Left lung (tissue), 10 donors: ENCODE results near the gene TMEM52. TPM values are rescaled to one million over a fixed set of nuclear protein-coding genes. Genes with fewer than 3 reads are reported as not detected.

Experiments
- ATAC-seq: fragments of 200-7000 bp; cut with Tn5 transposase; one replicate; pipeline ENCODE4 v1.9.1; 2020; ENCODE audit warnings: moderate library complexity
- DNase-seq, 4 donors: peaks; one replicate each; pipeline ENCODE4 v3.0.0-alpha.2; 2013 to 2020
- H3K27ac ChIP-seq, 2 donors: fragments of 200-600 bp; sonication (generic) in 1 of 2; one replicate each; pipeline versions ENCODE4 v1.5.0 to v1.8.0; 2020 to 2021
- H3K27me3 ChIP-seq, 2 donors: fragments of 200-600 bp; sonication (generic) in 1 of 2; one replicate each; pipeline versions ENCODE4 v1.5.0 to v1.8.0; 2020 to 2021
- H3K36me3 ChIP-seq, 2 donors: fragments of 200-600 bp; sonication (generic) in 1 of 2; one replicate each; pipeline versions ENCODE4 v1.5.0 to v1.8.0; 2020 to 2021
- H3K4me1 ChIP-seq, 2 donors: fragments of 200-600 bp; one replicate each; pipeline ENCODE4 v1.8.0; 2021
- H3K4me3 ChIP-seq, 2 donors: fragments of 200-600 bp; sonication (generic) in 1 of 2; one replicate each; pipeline versions ENCODE4 v1.5.0 to v1.8.0; 2020 to 2021; ENCODE audit warnings: mild to moderate bottlenecking in 1 of 2
- H3K9me3 ChIP-seq, 2 donors: fragments of 200-600 bp; sonication (generic) in 1 of 2; one replicate each; pipeline versions ENCODE4 v1.5.0 to v1.8.0; 2020 to 2021
- intact Hi-C, 2 donors: fragments of 100-400 bp; cut with DNase I; formaldehyde crosslinking; loops; one replicate each; pipeline versions ENCODE4 v1.11.2 to v1.14.2; 2022
- polyA plus RNA-seq, 6 donors: library from polyadenylated mRNA; unstranded; fragments of 120-200 nt; gene quantifications; one replicate each; pipeline ENCODE4 v1.2.1, GENCODE V29; 2013; ENCODE audit not compliant: insufficient read length in 6 of 6
- total RNA-seq, 2 donors: library from RNA; stranded (reverse); fragmentation: NEBNext Ultra II Directional; extraction: Animal tissue kit (Norgen Biotek cat#: 25700); gene quantifications; one replicate each; pipeline ENCODE4 v1.2.1, GENCODE V29; 2021
- TF ChIP-seq, protein P1 (sequence below), 2 donors: fragments of 200-600 bp; sonication (generic) in 1 of 2; IDR thresholded peaks; one replicate each; pipeline versions ENCODE4 v1.5.0 to v1.8.0; 2021; ENCODE audit warnings: antibody characterized with exemption in 2 of 2
- donor health status: DM: no; HTN: yes; CAD: no.
- donor health status: DM: no; HTN: no; CAD: no.

TMEM52 gene
- total and polyA plus RNA-seq, 8 donors = 1.2 to 4.1 (median 2.2) TPM

DNA sequence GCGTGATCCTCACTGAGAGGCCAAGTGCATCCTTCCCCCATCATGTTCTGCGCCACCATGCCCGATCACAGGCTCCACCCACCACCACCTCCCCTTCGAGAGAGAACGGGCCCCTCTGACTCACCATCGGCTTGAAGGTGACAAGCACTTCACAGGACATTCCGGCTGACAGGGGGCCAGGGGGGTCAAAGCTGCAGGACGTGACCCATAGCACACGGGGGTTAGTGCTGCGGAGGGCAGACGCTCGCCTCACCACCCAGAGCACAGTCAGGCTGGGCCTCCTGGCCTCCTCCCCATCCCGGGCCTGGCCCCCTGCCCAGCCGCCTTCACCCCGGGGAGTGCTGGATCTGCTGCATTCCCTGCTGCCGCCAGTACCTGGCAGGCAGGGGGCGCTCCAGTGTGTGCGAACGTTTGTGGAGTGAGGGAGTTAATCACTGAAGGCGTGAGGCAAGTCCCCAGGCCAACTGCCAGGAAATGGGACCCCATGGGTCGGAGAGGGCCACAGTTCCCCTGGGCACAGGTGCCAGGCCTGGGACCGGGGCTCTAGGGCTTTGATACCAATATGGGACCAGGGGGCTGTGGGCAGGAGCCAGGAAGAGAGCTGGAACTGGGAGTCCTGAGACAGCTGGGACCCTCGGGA lies 40.9 kb upstream of the TMEM52 start:
- peaks cover 6 to 7% of the 10 kb centered on the region in 2 donors for H3K4me1 ChIP-seq
- H3K27me3 ChIP-seq = peaks cover 0 to 65% of the 10 kb centered on the region in 2 donors
- H3K27ac ChIP-seq = no peak overlapping the region
- H3K4me3 ChIP-seq = no peak overlapping the region
- ATAC-seq (peak; percentile 95), DNase-seq (peak; percentile 61 to 93 (median 85))
- H3K36me3 ChIP-seq = no peaks in the 10 kb centered on the region
- TF ChIP-seq, protein P1, sequence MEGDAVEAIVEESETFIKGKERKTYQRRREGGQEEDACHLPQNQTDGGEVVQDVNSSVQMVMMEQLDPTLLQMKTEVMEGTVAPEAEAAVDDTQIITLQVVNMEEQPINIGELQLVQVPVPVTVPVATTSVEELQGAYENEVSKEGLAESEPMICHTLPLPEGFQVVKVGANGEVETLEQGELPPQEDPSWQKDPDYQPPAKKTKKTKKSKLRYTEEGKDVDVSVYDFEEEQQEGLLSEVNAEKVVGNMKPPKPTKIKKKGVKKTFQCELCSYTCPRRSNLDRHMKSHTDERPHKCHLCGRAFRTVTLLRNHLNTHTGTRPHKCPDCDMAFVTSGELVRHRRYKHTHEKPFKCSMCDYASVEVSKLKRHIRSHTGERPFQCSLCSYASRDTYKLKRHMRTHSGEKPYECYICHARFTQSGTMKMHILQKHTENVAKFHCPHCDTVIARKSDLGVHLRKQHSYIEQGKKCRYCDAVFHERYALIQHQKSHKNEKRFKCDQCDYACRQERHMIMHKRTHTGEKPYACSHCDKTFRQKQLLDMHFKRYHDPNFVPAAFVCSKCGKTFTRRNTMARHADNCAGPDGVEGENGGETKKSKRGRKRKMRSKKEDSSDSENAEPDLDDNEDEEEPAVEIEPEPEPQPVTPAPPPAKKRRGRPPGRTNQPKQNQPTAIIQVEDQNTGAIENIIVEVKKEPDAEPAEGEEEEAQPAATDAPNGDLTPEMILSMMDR (IDR thresholded peaks at IDR 0.05) = peak; percentile 75 to 78
- intact Hi-C loops = no loop called here
- no peaks in the 10 kb centered on the region for H3K9me3 ChIP-seq

DNA sequence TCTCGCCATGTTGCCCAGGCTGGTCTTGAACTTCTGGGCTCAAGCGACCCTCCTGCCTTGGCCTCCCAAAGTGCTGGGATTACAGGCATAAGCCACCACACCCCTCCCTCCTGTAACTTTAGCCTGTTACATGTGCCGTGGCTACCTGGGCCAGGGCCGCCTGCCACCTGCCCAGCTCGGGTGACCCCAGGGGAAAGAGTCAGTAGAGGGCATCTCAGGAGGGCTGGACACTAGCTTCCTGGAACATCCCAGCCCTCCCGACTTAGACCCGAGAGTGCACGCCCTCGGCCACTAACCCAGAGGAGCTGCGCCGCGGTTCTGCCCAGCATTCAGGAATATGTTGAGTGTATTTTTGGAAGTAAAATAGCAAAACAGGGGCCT lies 40.4 kb upstream of the TMEM52 start:
- Histone ChIP-seq H3K27ac (no peak overlapping the region), H3K4me1 (peaks cover 6 to 7% of the 10 kb centered on the region in 2 donors), H3K9me3 (no peaks in the 10 kb centered on the region), H3K4me3 (no peak overlapping the region), H3K36me3 (no peaks in the 10 kb centered on the region), H3K27me3 (peaks cover 0 to 60% of the 10 kb centered on the region in 2 donors)
- ATAC-seq = no peak
- no peak for DNase-seq
- TF ChIP-seq, protein P1 (IDR thresholded peaks at IDR 0.05) = no peak
- intact Hi-C loops = no loop called here

GRCh38 chr1:1958071-1958541 lies 39.0 kb upstream of the TMEM52 start:
- H3K27me3 ChIP-seq = peaks cover 0 to 55% of the 10 kb centered on the region in 2 donors
- ATAC-seq (no peak), DNase-seq (peak in 1 of 4 donors; percentile 71)
- H3K9me3 ChIP-seq = no peaks in the 10 kb centered on the region
- intact Hi-C loops = no loop called here
- peaks cover 6 to 7% of the 10 kb centered on the region in 2 donors for H3K4me1 ChIP-seq
- H3K4me3 ChIP-seq = no peak overlapping the region
- TF ChIP-seq, protein P1 (IDR thresholded peaks at IDR 0.05) = no peak
- no peaks in the 10 kb centered on the region for H3K36me3 ChIP-seq
- H3K27ac ChIP-seq = no peak overlapping the region

- intact Hi-C loops = no loop called here
- H3K27me3 ChIP-seq = peaks cover 0 to 55% of the 10 kb centered on the region in 2 donors
- H3K9me3 ChIP-seq = no peaks in the 10 kb centered on the region
- peaks cover 6 to 7% of the 10 kb centered on the region in 2 donors for H3K4me1 ChIP-seq
- ATAC-seq (no peak), DNase-seq (peak in 1 of 4 donors; percentile 67)
- TF ChIP-seq, protein P1 (IDR thresholded peaks at IDR 0.05) = no peak
- no peak overlapping the region for H3K4me3 ChIP-seq
- no peak overlapping the region for H3K27ac ChIP-seq
- no peaks in the 10 kb centered on the region for H3K36me3 ChIP-seq
Measured at GRCh38 chr1:1957533-1957961, 38.5 kb upstream of the TMEM52 start.

- no peak overlapping the region for H3K27ac ChIP-seq
- peaks cover 0 to 48% of the 10 kb centered on the region in 2 donors for H3K27me3 ChIP-seq
- DNase-seq (peak in 1 of 4 donors; percentile 67), ATAC-seq (no peak)
- H3K9me3 ChIP-seq = no peaks in the 10 kb centered on the region
- TF ChIP-seq, protein P1 (IDR thresholded peaks at IDR 0.05) = no peak
- intact Hi-C loops = no loop called here
- peaks cover 6 to 7% of the 10 kb centered on the region in 2 donors for H3K4me1 ChIP-seq
- H3K4me3 ChIP-seq = no peak overlapping the region
- no peaks in the 10 kb centered on the region for H3K36me3 ChIP-seq
Measured at GRCh38 chr1:1956586-1957532, 37.8 kb upstream of the TMEM52 start.
